ENCODE results near the gene INPP4B. TPM values are rescaled to one million over a fixed set of nuclear protein-coding genes. Genes with fewer than 3 reads are reported as not detected.

INPP4B gene
- total and polyA plus RNA-seq, 2 donors (not counting 1 experiment from before 2014, with no cell fraction given): 19.7 to 22.2 TPM

DNA sequence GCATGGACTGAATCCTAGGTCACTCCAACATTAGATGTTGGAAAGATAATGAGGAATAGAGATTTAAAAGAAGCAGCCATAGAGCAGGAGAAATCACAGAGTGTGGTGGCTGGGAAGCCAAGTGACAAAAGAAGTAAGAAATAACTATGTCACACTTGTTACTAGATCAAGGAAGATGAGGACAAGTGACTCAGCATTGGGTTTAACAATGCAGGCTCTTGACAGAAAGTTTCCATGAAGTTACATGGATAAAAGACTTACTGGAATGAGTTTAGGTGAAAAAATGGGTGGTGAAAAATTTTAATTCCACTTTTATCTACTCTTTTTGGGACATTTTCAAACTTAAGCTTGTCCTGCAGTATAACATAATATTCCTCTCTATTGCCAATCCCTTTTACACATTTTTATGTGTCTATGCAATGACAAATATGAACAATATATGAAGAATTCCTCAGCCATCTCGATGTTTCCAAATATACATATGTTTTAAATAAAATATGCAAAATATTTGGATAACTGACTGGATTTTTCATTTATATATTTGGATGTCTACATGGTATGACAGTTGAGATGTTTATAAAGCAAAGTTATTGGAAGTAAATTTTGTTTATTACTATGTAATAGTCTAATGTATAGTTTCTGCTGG, 747.1 kb downstream of the INPP4B start:
- Histone ChIP-seq H4K20me1 (ENCODE audit: control insufficient read depth, extremely low read depth, insufficient read depth, low read length) (no peaks in the 10 kb centered on the region), H3K4me3 (replicated peaks in 1 of 4; ENCODE audit: control extremely low read depth in 1 of 4, insufficient read depth in 1 of 4, low read depth in 3 of 4, low read length in 4 of 4) (no peak overlapping the region), H3K9me3 (ENCODE audit: control insufficient read depth, insufficient read depth, low read depth, low read length) (no peaks in the 10 kb centered on the region), H3K27ac (ENCODE audit: insufficient read depth, low read length) (no peak overlapping the region), H2AFZ (ENCODE audit: low read length) (no peak overlapping the region), H3K79me2 (ENCODE audit: control insufficient read depth, insufficient read depth, low read length) (no peaks in the 10 kb centered on the region), H3K9ac (ENCODE audit: insufficient read depth, low read length) (no peak overlapping the region), H3K27me3 (ENCODE audit: control insufficient read depth, insufficient read depth, low read length) (no peaks in the 10 kb centered on the region), H3K4me1 (ENCODE audit: control insufficient read depth, extremely low read depth, insufficient read depth, low read length) (peaks cover 2% of the 10 kb centered on the region), H3K4me2 (ENCODE audit: extremely low read depth, insufficient read depth, low read length) (no peak overlapping the region), H3K36me3 (ENCODE audit: control insufficient read depth, insufficient read depth, low read length) (no peaks in the 10 kb centered on the region)
- TF ChIP-seq EZH2 (IDR thresholded peaks at IDR 0.05; ENCODE audit: low read length, missing control alignments): no peak
- TF ChIP-seq, protein P1, sequence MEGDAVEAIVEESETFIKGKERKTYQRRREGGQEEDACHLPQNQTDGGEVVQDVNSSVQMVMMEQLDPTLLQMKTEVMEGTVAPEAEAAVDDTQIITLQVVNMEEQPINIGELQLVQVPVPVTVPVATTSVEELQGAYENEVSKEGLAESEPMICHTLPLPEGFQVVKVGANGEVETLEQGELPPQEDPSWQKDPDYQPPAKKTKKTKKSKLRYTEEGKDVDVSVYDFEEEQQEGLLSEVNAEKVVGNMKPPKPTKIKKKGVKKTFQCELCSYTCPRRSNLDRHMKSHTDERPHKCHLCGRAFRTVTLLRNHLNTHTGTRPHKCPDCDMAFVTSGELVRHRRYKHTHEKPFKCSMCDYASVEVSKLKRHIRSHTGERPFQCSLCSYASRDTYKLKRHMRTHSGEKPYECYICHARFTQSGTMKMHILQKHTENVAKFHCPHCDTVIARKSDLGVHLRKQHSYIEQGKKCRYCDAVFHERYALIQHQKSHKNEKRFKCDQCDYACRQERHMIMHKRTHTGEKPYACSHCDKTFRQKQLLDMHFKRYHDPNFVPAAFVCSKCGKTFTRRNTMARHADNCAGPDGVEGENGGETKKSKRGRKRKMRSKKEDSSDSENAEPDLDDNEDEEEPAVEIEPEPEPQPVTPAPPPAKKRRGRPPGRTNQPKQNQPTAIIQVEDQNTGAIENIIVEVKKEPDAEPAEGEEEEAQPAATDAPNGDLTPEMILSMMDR (conservative IDR thresholded peaks at IDR 0.05 in 1 of 2, IDR thresholded peaks at IDR 0.05 in 1 of 2; ENCODE audit: low read depth in 1 of 2, low read length in 2 of 2): no peak
- peak in 1 of 2 donors; percentile 38 for DNase-seq (ENCODE audit: low read depth in 2 of 2)

DNA sequence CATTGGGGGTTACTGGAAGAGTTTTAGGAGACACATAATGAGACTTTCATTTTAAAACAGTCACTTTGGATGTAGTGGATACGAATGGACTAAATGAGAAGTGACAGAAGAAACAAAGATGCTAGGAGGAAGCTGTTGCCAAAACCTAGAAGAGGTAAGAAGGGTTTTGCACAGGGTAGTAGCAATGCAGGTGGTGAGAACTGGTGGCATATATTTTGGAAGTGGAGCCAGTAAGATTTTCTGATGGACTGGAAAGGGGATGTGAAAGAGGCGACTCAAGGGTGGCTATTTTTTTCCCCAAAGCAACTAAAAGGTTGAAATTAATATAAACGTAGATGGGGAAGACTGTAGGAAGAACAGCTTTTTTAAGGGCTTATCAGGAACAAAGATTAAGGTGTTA, 747.7 kb downstream of the INPP4B start:
- no peak overlapping the region for H2AFZ ChIP-seq (ENCODE audit: low read length)
- TF ChIP-seq EZH2 (IDR thresholded peaks at IDR 0.05; ENCODE audit: low read length, missing control alignments): no peak
- TF ChIP-seq, protein P1 (conservative IDR thresholded peaks at IDR 0.05 in 1 of 2, IDR thresholded peaks at IDR 0.05 in 1 of 2; ENCODE audit: low read depth in 1 of 2, low read length in 2 of 2): no peak
- no peaks in the 10 kb centered on the region for H3K36me3 ChIP-seq (ENCODE audit: control insufficient read depth, insufficient read depth, low read length)
- H3K27ac ChIP-seq (ENCODE audit: insufficient read depth, low read length): no peak overlapping the region
- H3K9ac ChIP-seq (ENCODE audit: insufficient read depth, low read length): no peak overlapping the region
- no peaks in the 10 kb centered on the region for H3K27me3 ChIP-seq (ENCODE audit: control insufficient read depth, insufficient read depth, low read length)
- no peaks in the 10 kb centered on the region for H3K9me3 ChIP-seq (ENCODE audit: control insufficient read depth, insufficient read depth, low read depth, low read length)
- no peak for DNase-seq (ENCODE audit: low read depth in 2 of 2)
- H3K4me1 ChIP-seq (ENCODE audit: control insufficient read depth, extremely low read depth, insufficient read depth, low read length): peaks cover 2% of the 10 kb centered on the region
- no peaks in the 10 kb centered on the region for H4K20me1 ChIP-seq (ENCODE audit: control insufficient read depth, extremely low read depth, insufficient read depth, low read length)
- no peak overlapping the region for H3K4me2 ChIP-seq (ENCODE audit: extremely low read depth, insufficient read depth, low read length)
- H3K79me2 ChIP-seq (ENCODE audit: control insufficient read depth, insufficient read depth, low read length): no peaks in the 10 kb centered on the region
- H3K4me3 ChIP-seq (replicated peaks in 1 of 4; ENCODE audit: control extremely low read depth in 1 of 4, insufficient read depth in 1 of 4, low read depth in 3 of 4, low read length in 4 of 4): no peak overlapping the region

DNA sequence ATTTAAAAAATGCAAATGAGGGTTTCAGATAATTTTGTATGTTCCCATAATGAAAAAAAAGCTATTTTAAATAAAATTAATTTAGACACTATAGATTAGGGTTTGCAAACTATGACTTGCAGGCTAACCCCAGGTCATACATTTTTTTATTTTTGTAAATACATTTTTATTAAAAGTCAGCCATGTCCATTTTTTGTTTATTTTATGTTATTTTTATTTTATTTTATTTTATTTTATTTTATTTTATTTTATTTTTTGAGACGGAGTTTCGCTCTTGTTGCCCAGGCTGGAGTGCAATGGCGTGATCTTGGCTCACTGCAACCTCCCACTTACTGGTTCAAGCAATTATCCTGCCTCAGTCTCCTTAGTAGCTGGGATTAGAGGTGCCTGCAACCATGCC, 749.1 kb downstream of the INPP4B start:
- Histone ChIP-seq H3K27me3 (ENCODE audit: control insufficient read depth, insufficient read depth, low read length) (no peaks in the 10 kb centered on the region), H3K4me2 (ENCODE audit: extremely low read depth, insufficient read depth, low read length) (no peak overlapping the region), H3K4me1 (ENCODE audit: control insufficient read depth, extremely low read depth, insufficient read depth, low read length) (peaks cover 2% of the 10 kb centered on the region), H3K36me3 (ENCODE audit: control insufficient read depth, insufficient read depth, low read length) (no peaks in the 10 kb centered on the region), H2AFZ (ENCODE audit: low read length) (no peak overlapping the region), H3K9me3 (ENCODE audit: control insufficient read depth, insufficient read depth, low read depth, low read length) (no peaks in the 10 kb centered on the region), H3K9ac (ENCODE audit: insufficient read depth, low read length) (no peak overlapping the region), H3K4me3 (replicated peaks in 1 of 4; ENCODE audit: control extremely low read depth in 1 of 4, insufficient read depth in 1 of 4, low read depth in 3 of 4, low read length in 4 of 4) (no peak overlapping the region), H4K20me1 (ENCODE audit: control insufficient read depth, extremely low read depth, insufficient read depth, low read length) (no peaks in the 10 kb centered on the region), H3K79me2 (ENCODE audit: control insufficient read depth, insufficient read depth, low read length) (no peaks in the 10 kb centered on the region), H3K27ac (ENCODE audit: insufficient read depth, low read length) (no peak overlapping the region)
- no peak for DNase-seq (ENCODE audit: low read depth in 2 of 2)
- TF ChIP-seq, protein P1 (conservative IDR thresholded peaks at IDR 0.05 in 1 of 2, IDR thresholded peaks at IDR 0.05 in 1 of 2; ENCODE audit: low read depth in 1 of 2, low read length in 2 of 2): no peak

Measured in fibroblast of lung (primary cell).